ENCODE results near the gene UROC1. TPM values are rescaled to one million over a fixed set of nuclear protein-coding genes. Genes with fewer than 3 reads are reported as not detected.

UROC1 gene
- total RNA-seq, 6 experiments from 2014 or later = not detected

GRCh38 chr3:126517986-126518778 lies 609 bp upstream of the UROC1 start:
- no peak for TF ChIP-seq CTCF (IDR thresholded peaks at IDR 0.05)
- H3K4me3 Mint-ChIP-seq = no peak overlapping the region
- H3K27ac Mint-ChIP-seq = no peak overlapping the region
- H3K27me3 Mint-ChIP-seq (ENCODE audit: insufficient read depth) = peaks cover 19% of the 10 kb centered on the region
- H3K4me1 Mint-ChIP-seq (ENCODE audit: low read depth) = no peaks in the 10 kb centered on the region
- H3K36me3 Mint-ChIP-seq (ENCODE audit: low read depth) = no peaks in the 10 kb centered on the region
- H3K9me3 Mint-ChIP-seq = no peaks in the 10 kb centered on the region
- no peak for DNase-seq

GRCh38 chr3:126516936-126517290 lies 660 bp downstream of the UROC1 start:
- Mint-ChIP-seq H3K4me3 (no peak overlapping the region), H3K4me1 (ENCODE audit: low read depth) (no peaks in the 10 kb centered on the region), H3K9me3 (no peaks in the 10 kb centered on the region), H3K27ac (no peak overlapping the region), H3K36me3 (ENCODE audit: low read depth) (no peaks in the 10 kb centered on the region), H3K27me3 (ENCODE audit: insufficient read depth) (peaks cover 12% of the 10 kb centered on the region)
- TF ChIP-seq CTCF (IDR thresholded peaks at IDR 0.05) = no peak
- no peak for DNase-seq

- no peak for DNase-seq
Measured at GRCh38 chr3:126516152-126516935, 1.2 kb downstream of the UROC1 start.

GRCh38 chr3:126515066-126515706 lies 2.4 kb downstream of the UROC1 start:
- H3K36me3 Mint-ChIP-seq (ENCODE audit: low read depth) = no peaks in the 10 kb centered on the region
- H3K4me1 Mint-ChIP-seq (ENCODE audit: low read depth) = no peaks in the 10 kb centered on the region
- H3K27me3 Mint-ChIP-seq (ENCODE audit: insufficient read depth) = peaks cover 12% of the 10 kb centered on the region
- H3K9me3 Mint-ChIP-seq = no peaks in the 10 kb centered on the region
- no peak overlapping the region for H3K27ac Mint-ChIP-seq
- no peak for TF ChIP-seq CTCF (IDR thresholded peaks at IDR 0.05)
- H3K4me3 Mint-ChIP-seq = no peak overlapping the region
- no peak for DNase-seq

More at GRCh38 chr3:126516152-126516935, 1.2 kb downstream of the UROC1 start:
- Mint-ChIP-seq H3K27ac (no peak overlapping the region), H3K4me1 (ENCODE audit: low read depth) (no peaks in the 10 kb centered on the region), H3K4me3 (no peak overlapping the region), H3K36me3 (ENCODE audit: low read depth) (no peaks in the 10 kb centered on the region), H3K9me3 (no peaks in the 10 kb centered on the region), H3K27me3 (ENCODE audit: insufficient read depth) (peaks cover 12% of the 10 kb centered on the region)
- TF ChIP-seq CTCF (IDR thresholded peaks at IDR 0.05) = no peak

DNA sequence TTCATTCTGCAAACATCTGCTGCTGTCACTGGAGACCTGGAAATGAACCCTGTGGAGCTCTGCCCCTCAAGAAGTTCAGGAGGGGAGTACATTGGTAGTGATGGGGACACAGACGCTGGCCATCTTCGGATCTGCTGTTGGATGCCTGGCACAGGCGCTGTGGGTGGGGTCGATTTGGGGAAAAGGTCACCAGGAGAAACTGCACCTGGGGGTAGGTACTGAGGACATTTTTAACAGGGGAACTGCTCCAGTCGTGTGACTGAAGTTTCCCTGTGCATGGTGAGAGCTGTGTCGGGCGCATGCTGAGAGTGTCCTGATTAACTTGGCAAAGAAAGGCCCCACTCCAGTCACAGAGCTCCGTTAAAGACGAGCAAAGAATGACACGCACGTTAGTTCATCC lies 3.4 kb downstream of the UROC1 start:
- Mint-ChIP-seq H3K4me3 (no peak overlapping the region), H3K27ac (no peak overlapping the region), H3K4me1 (ENCODE audit: low read depth) (no peaks in the 10 kb centered on the region), H3K9me3 (no peaks in the 10 kb centered on the region), H3K27me3 (ENCODE audit: insufficient read depth) (peaks cover 9% of the 10 kb centered on the region), H3K36me3 (ENCODE audit: low read depth) (no peaks in the 10 kb centered on the region)
- TF ChIP-seq CTCF (IDR thresholded peaks at IDR 0.05) = no peak
- DNase-seq = no peak

Data from HFFc6 (cell line).